ENCODE measurements around the gene RASGRF1.

DNA sequence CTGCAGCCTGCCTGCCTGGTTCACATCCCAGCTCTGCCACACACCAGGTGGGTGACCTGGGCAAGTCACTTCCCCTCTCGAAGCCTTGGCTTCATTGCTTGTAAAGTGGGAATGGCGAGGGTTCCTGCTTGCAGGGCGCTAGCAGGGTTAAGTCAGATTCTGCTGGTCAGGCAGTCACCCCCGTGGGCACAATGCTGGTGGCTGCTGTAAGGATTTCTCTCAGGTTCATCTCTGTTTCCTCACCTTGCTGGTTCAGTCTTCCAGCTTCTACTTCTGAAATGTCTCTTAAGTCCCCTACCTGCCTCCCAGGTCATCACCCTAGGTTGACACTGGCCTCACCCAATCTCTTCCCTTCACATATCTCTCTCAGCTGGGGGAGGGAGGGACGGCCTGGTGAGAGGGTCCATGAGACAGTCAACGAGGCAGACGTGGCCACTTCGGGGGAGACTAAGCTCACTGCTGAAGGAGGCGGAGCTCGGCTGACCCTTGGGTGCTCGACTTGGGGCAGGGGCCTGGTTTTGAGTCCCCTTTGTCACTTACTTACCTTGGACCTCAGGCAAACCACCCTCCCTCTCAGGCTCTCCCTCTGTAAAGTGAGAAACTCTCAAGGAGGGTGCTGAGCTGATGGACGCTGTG, 157.3 kb downstream of the RASGRF1 start:
- TF ChIP-seq POLR2A (IDR thresholded peaks at IDR 0.05) (no peak), POLR2AphosphoS5 (IDR thresholded peaks at IDR 0.05) (no peak)
- TF ChIP-seq, protein P1, sequence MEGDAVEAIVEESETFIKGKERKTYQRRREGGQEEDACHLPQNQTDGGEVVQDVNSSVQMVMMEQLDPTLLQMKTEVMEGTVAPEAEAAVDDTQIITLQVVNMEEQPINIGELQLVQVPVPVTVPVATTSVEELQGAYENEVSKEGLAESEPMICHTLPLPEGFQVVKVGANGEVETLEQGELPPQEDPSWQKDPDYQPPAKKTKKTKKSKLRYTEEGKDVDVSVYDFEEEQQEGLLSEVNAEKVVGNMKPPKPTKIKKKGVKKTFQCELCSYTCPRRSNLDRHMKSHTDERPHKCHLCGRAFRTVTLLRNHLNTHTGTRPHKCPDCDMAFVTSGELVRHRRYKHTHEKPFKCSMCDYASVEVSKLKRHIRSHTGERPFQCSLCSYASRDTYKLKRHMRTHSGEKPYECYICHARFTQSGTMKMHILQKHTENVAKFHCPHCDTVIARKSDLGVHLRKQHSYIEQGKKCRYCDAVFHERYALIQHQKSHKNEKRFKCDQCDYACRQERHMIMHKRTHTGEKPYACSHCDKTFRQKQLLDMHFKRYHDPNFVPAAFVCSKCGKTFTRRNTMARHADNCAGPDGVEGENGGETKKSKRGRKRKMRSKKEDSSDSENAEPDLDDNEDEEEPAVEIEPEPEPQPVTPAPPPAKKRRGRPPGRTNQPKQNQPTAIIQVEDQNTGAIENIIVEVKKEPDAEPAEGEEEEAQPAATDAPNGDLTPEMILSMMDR (IDR thresholded peaks at IDR 0.05) = no peak

Data from prostate gland (tissue), 2 donors.